ENCODE measurements around the gene UPK3BL2.
"Not testable (repeated sequence)": the region's sequence is repeated elsewhere in the genome, so short reads cannot be mapped to it uniquely, and the experiment has no call there.

The UPK3BL2 gene

GRCh38 chr7:102493220-102493935, 50.1 kb downstream of the UPK3BL2 start:
- DNase-seq, result not testable (repeated sequence)

DNA sequence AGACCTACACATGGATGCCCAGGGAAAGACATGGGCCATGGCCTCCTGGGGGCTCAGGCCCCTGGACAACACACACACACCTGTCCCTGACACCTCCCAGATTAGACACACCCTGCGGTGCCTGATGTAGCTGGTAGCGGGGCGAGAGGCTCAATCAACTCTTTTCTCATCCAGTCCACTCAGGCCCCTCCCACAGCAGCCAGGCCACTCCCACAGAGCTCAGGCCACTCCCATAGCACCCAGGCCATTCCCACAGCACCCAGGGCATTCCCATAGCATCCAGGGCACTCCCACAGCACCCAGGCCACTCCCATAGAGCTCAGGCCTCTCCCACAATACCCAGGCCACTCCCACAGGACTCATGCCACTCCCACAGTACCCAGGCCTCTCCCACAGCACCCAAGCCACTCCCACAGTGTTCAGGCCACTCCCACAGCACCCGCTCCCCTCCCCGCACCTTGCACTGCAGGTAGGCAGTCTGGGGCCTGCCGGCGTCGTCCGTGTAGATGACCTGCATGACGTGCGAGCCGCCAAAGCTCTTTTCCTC, 52.9 kb downstream of the UPK3BL2 start:
- not testable (repeated sequence) for DNase-seq
